ENCODE data around the gene FOLR1.

DNA sequence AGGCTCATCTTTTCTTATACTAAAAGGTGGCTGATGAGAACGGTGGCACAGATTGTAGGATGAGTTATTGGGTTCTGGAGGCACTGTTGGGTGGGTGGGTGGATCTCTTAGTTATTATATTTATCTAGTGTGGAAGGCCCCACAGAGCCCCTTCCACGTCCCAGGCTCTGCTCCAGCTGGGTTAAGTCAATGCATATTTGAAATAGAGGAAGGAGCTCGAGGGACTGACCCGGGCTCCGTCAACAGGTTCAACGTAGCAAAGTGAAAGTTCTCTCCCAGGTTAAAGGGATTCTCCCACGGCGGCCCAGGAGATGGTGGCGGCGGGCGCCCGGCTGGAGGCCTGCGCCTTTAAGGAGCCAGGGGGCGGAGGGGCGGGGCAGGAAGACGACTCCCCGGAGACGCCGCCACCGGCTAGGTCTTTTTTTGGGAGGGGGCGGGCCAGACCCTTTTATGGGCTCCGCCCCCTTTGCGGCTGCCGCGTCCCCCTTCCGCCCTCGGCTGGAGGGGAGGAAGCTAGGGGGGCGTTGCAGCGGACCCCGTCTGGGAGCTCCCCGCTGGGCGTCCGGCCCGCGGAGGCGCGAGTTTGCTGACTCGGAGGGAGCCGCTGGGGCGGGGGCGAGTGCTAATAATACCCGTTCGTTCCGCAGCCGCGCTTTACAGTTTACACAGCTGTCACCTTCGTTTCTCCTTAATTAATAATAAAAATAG lies 31.1 kb downstream of the FOLR1 start:
- peak in 3 of 4 donors; percentile 7 to 68 (median 52) for TF ChIP-seq POLR2A (IDR thresholded peaks at IDR 0.05)
- TF ChIP-seq, protein P1, sequence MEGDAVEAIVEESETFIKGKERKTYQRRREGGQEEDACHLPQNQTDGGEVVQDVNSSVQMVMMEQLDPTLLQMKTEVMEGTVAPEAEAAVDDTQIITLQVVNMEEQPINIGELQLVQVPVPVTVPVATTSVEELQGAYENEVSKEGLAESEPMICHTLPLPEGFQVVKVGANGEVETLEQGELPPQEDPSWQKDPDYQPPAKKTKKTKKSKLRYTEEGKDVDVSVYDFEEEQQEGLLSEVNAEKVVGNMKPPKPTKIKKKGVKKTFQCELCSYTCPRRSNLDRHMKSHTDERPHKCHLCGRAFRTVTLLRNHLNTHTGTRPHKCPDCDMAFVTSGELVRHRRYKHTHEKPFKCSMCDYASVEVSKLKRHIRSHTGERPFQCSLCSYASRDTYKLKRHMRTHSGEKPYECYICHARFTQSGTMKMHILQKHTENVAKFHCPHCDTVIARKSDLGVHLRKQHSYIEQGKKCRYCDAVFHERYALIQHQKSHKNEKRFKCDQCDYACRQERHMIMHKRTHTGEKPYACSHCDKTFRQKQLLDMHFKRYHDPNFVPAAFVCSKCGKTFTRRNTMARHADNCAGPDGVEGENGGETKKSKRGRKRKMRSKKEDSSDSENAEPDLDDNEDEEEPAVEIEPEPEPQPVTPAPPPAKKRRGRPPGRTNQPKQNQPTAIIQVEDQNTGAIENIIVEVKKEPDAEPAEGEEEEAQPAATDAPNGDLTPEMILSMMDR (IDR thresholded peaks at IDR 0.05) = peak; percentile 43 to 73 (median 61)
